GM12878 (cell line): ENCODE data around the gene CALY. TPM values are rescaled to one million over a fixed set of nuclear protein-coding genes. Genes with fewer than 3 reads are reported as not detected.

Experiments
- ATF2 ChIP-seq: IDR thresholded peaks from 2 replicates; pipeline ENCODE4 v1.6.1; 2012; ENCODE audit warnings: low read length, inconsistent platforms
- ATF3 ChIP-seq: IDR thresholded peaks from 2 replicates; pipeline ENCODE4 v1.6.1; 2011; ENCODE audit warnings: low read depth, mild to moderate bottlenecking, low read length, moderate library complexity, borderline replicate concordance; ENCODE audit errors: extremely low read depth
- BCLAF1 ChIP-seq: fragments of 450-650 bp; IDR thresholded peaks from 2 replicates; pipeline ENCODE4 v1.6.1; 2017; ENCODE audit warnings: antibody characterized with exemption, mild to moderate bottlenecking, moderate library complexity
- ESRRA ChIP-seq: IDR thresholded peaks from 2 replicates; pipeline ENCODE4 v1.6.1; 2012; ENCODE audit warnings: mild to moderate bottlenecking, low read length, improper control_type of control experiment
- FOS ChIP-seq: IDR thresholded peaks from 3 replicates; pipeline ENCODE4 v1.6.1; 2011; ENCODE audit warnings: borderline replicate concordance; ENCODE audit not compliant: insufficient read length; ENCODE audit errors: extremely low read depth
- KDM1A ChIP-seq: fragments of 200-600 bp; sonication (generic); IDR thresholded peaks from 2 replicates; pipeline ENCODE4 v1.6.1; 2016; ENCODE audit warnings: borderline replicate concordance
- NFIC ChIP-seq: IDR thresholded peaks from 2 replicates; pipeline ENCODE4 v1.6.1; 2012; ENCODE audit warnings: low read depth, mild to moderate bottlenecking, inconsistent platforms, low read length, moderate library complexity
- NRF1 ChIP-seq: conservative IDR thresholded peaks from 2 replicates; pipeline ENCODE4 v1.6.1; 2011; ENCODE audit warnings: mild to moderate bottlenecking, low read depth, low read length, improper control_type of control experiment
- PKNOX1 ChIP-seq: fragments of 450-650 bp; IDR thresholded peaks from 2 replicates; pipeline ENCODE4 v1.6.1; 2016; ENCODE audit warnings: mild to moderate bottlenecking
- POLR2AphosphoS5 ChIP-seq: IDR thresholded peaks from 2 replicates; pipeline ENCODE4 v1.6.1; 2011; ENCODE audit warnings: mild to moderate bottlenecking, low read length, inconsistent platforms
- RBBP5 ChIP-seq: fragments of 200-600 bp; sonication (generic); conservative IDR thresholded peaks from 2 replicates; pipeline ENCODE4 v1.6.1; 2016
- RELA ChIP-seq: fragments of 450-650 bp; IDR thresholded peaks from 2 replicates; pipeline ENCODE4 v1.8.0; 2014; ENCODE audit warnings: borderline replicate concordance; ENCODE audit not compliant: partially characterized antibody
- SKIL ChIP-seq: fragments of 450-650 bp; IDR thresholded peaks from 2 replicates; pipeline ENCODE4 v1.6.1; 2017; ENCODE audit warnings: mild to moderate bottlenecking, low read depth, inconsistent platforms; ENCODE audit not compliant: poor library complexity, severe bottlenecking
- SPI1 ChIP-seq: IDR thresholded peaks from 2 replicates; pipeline ENCODE4 v1.6.1; 2011; ENCODE audit warnings: low read depth, mild to moderate bottlenecking, low read length, moderate library complexity, borderline replicate concordance; ENCODE audit not compliant: insufficient read depth
- SRF ChIP-seq, 2 experiments: IDR thresholded peaks; 2 replicates each; pipeline ENCODE4 v1.6.1; 2011; ENCODE audit warnings: low read depth in 2 of 2, low read length in 2 of 2, mild to moderate bottlenecking in 1 of 2, moderate library complexity in 1 of 2
- TCF3 ChIP-seq: IDR thresholded peaks from 2 replicates; pipeline ENCODE4 v1.6.1; 2012; ENCODE audit warnings: low read depth, mild to moderate bottlenecking, low read length, borderline replicate concordance; ENCODE audit not compliant: insufficient read depth
- TCF7 ChIP-seq: IDR thresholded peaks from 2 replicates; pipeline ENCODE4 v1.6.1; 2014; ENCODE audit warnings: antibody characterized with exemption, borderline replicate concordance
- USF2 ChIP-seq: IDR thresholded peaks from 2 replicates; pipeline ENCODE4 v1.6.1; 2011; ENCODE audit warnings: low read depth, low read length, improper control_type of control experiment, borderline replicate concordance
- YBX1 ChIP-seq: fragments of 450-650 bp; IDR thresholded peaks from 2 replicates; pipeline ENCODE4 v1.6.1; 2016; ENCODE audit warnings: antibody characterized with exemption
- ZNF207 ChIP-seq: fragments of 450-650 bp; IDR thresholded peaks from 2 replicates; pipeline ENCODE4 v1.6.1; 2014; ENCODE audit warnings: antibody characterized with exemption, mild to moderate bottlenecking, borderline replicate concordance
- ZNF274 ChIP-seq: IDR thresholded peaks from one replicate; pipeline ENCODE4 v1.8.0; 2011; ENCODE audit not compliant: insufficient read length, insufficient read depth
- polyA plus RNA-seq, 11 experiments: library from polyadenylated mRNA; depleted of rRNA in 4 of 11; unstranded in 6 of 11; stranded (reverse) in 5 of 11; fragments of >200 nt; fragmentation: Nextera tagmentation in 4 of 11; fragmentation: Illumina TruSeq in 1 of 11; extraction: Ambion mirVana in 4 of 11; extraction: Trizol in 1 of 11; gene quantifications; 1 replicate in 1 of 11; 2 replicates in 10 of 11; pipeline versions ENCODE4 v1.2.1 to v1.2.3, GENCODE V29; 2011 to 2016; ENCODE audit warnings: inconsistent platforms in 2 of 11, missing spikeins in 2 of 11, low read depth in 1 of 11
- total RNA-seq, 4 experiments: library from RNA; depleted of rRNA in 3 of 4; stranded (reverse); fragments of >200 nt in 3 of 4; fragmentation: Illumina TruSeq in 1 of 4; extraction: Trizol in 1 of 4; gene quantifications; 2 replicates each; pipeline versions ENCODE4 v1.2.1 to v1.2.3, GENCODE V29; 2013 to 2021

The CALY gene
- total and polyA plus RNA-seq, 10 of the 15 experiments (the other 5 are each of a cell fraction or from before 2014, with no cell fraction given), result 0.07 TPM; not detected in 9

- TF ChIP-seq SKIL (no peak), ZNF207 (no peak), BCLAF1 (no peak), TCF7 (no peak), KDM1A (no peak), YBX1 (no peak), NRF1 (no peak), NFIC (no peak), ZNF274 (no peak), ESRRA (peak; percentile 91; the same call in 1 of the 2 replicates), SPI1 (no peak), POLR2AphosphoS5 (no peak), PKNOX1 (0 out of 2 replicates have a peak, but pooled peaks have one; percentile 11), ATF2 (no peak), USF2 (no peak), SRF (IDR thresholded peaks at IDR 0.05; ENCODE audit: low read depth in 2 of 2, low read length in 2 of 2) (no peak), ATF3 (no peak), RBBP5 (no peak), TCF3 (no peak), FOS (no peak), RELA (peak; percentile 34)
Measured at GRCh38 chr10:133378251-133379096, 41.8 kb upstream of the CALY start (continued).
